ENCODE measurements around the gene CSAD.

DNA sequence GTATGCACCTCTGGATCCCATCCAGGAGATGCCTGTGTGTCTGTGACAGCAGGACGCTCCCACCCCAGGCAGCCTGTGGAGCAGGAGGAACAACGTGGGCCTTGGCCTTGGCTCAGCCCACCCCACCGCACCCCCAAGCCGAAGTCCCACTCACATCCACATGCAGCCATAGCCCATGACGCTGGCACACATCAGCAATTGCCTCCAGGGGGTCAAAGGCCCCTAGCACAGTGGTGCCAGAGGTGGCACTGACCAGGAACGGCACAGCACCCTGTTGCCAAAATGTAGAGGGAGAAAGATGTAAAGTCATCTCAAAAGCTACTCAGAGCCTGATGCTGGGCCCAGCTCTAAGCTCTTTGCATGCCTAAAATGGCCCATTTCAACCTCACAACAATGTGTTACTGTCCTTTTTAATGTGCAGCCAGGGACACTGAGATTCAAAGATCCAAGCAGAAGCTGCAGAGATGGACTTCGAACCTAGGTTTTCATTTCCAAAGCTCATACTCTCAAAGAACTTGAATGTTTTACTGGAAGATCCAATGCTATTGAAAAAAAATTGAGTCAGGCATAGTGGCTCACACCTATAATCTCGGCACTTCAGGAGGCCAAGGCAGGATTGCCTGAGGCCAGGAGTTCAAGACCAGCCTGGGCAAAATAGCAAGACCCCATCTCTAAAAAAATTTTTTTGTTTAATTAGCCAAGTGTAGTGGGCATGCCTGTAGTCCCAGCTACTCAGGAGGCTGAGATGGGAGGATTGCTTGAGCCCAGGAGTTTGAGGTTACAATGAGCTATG is 19.4 kb downstream of the CSAD start:
- TF ChIP-seq POLR2AphosphoS5 (IDR thresholded peaks at IDR 0.05; ENCODE audit: borderline replicate concordance, low read depth, low read length) (no peak), EZH2 (IDR thresholded peaks at IDR 0.05) (no peak)

All from SK-N-MC (cell line).